ENCODE results near the gene TENT5C.

- TF ChIP-seq REST (IDR thresholded peaks at IDR 0.05; ENCODE audit: low read depth) (no peak), CTCF (IDR thresholded peaks at IDR 0.05 in 2 of 3, conservative IDR thresholded peaks at IDR 0.05 in 1 of 3; ENCODE audit: borderline replicate concordance in 1 of 3, insufficient read depth in 1 of 3, low read depth in 2 of 3, low read length in 2 of 3) (no peak), RAD21 (IDR thresholded peaks at IDR 0.05; ENCODE audit: low read depth) (no peak), POLR2AphosphoS5 (IDR thresholded peaks at IDR 0.05; ENCODE audit: low read depth, low read length) (no peak), FOSL1 (IDR thresholded peaks at IDR 0.05; ENCODE audit: low read depth) (no peak), YY1 (IDR thresholded peaks at IDR 0.05; ENCODE audit: extremely low read depth, insufficient replicate concordance, low read depth, low read length) (no peak), POLR2A (IDR thresholded peaks at IDR 0.05; ENCODE audit: borderline replicate concordance, extremely low read depth, insufficient read depth, insufficient read length) (no peak), ATF3 (IDR thresholded peaks at IDR 0.05) (no peak), CEBPB (IDR thresholded peaks at IDR 0.05; ENCODE audit: low read depth) (no peak), ZFX (IDR thresholded peaks at IDR 0.05) (no peak)
These were observed 45.9 kb upstream of the TENT5C start for GRCh38 chr1:117559985-117560384.
